SIG-M5 (cell line): ENCODE data around the gene ABCC5.
"Not testable (repeated sequence)": the region's sequence is repeated elsewhere in the genome, so short reads cannot be mapped to it uniquely, and the experiment has no call there.

Experiments used
- DNase-seq: peaks from one replicate; lab custom pipeline; 2025; lab: John Stamatoyannopoulos, UW

Gene ABCC5

GRCh38 chr3:184016169-184016570 is 1.5 kb downstream of the ABCC5 start:
- no peak for DNase-seq

GRCh38 chr3:184015381-184016019 is 2.2 kb downstream of the ABCC5 start:
- DNase-seq, result no peak

DNA sequence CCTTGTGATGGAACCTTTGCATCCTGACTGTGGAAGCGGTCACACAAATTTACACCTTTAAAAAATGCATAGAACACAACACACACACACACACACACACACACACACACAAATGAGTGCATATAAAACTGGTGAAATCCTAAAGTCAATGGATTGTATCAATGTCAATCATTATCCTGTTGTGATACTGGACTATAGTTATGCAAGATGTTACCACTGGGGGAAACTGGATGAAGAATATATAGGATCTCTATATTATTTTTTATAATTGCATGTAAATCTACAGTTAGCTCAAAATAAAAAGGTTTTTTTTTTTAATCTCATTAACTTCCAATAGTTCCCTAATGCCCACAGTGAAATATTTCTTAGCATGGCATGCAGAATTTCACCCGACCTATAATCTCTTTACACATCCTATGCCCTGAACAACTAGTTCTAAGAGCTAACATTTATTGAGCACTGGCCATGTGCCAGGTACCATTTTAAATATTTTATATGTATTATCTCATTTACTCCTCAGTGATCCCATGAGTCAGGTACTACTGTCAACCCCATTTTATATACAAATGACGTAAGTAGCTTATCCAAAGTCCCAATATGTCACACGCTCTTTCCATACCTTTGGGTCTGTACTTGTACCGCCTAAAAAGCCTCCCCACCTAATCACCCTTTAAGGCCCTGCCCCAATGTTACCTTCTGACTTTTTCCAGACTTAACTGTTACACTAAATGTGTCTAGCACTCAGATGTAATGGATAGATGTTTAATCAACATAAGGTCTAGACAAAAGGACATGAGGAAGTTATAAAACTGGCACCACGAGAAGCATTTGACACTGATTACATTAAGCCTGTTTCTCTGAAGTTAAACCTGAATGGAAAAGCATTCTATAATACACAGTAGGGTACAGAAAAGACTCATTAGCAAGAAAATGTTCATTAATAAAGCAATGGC is 5.5 kb downstream of the ABCC5 start:
- no peak for DNase-seq

- DNase-seq, result no peak
Observed at GRCh38 chr3:184011230-184011876, 6.3 kb downstream of the ABCC5 start.

DNA sequence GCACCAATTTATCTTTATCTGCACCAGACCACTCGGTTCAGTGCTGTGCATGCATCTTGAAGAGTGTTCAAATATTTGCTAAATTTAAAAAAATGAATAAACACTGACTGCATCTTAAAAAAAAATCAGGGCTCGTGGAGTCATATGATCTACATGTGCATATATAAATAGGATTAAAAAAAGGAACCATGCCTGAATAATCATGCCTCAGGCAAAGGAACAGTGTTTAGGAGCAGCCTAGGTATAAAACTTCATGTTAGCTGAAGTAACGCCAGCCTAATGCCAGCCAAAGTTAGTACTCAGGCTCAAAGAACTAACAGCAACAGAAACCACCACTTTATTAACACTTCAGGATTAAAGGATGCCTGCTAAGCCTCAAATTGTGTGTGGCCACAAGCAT is 9.5 kb downstream of the ABCC5 start:
- DNase-seq, result no peak

DNA sequence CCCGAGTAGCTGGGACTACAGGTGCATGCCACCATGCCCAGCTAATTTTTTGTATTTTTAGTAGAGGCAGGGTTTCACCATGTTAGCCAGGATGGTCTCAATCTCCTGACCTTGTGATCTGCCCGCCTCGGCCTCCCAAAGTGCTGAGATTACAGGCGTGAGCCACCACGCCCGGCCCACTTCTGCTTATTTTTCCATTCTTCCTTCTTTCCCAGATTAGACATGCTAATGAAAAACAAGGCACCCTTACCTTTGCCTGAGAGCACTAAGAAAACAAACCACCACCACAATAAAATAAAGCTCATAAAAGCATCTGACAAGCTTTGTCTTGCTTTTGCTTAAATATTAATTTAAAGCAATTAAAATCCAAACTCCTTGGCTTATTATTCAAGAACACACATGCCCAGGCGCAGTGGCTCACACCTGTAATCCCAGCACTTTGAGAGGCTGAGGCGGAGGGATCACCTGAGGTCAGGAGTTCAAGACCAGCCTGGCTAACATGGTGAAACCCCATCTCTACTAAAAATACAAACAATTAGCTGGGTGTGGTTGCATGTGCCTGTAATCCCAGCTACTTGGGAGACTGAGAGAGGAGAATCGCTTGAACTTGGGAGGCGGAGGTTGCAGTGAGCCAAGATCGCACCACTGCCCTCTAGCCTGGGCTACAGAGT is 10.4 kb downstream of the ABCC5 start:
- not testable (repeated sequence) for DNase-seq

GRCh38 chr3:184005941-184006507 is 11.7 kb downstream of the ABCC5 start:
- DNase-seq, result no peak

- DNase-seq, result no peak
Observed at GRCh38 chr3:184004476-184004875, 13.2 kb downstream of the ABCC5 start.

- no peak for DNase-seq
Observed at GRCh38 chr3:184003187-184003967, 14.3 kb downstream of the ABCC5 start.

GRCh38 chr3:184002469-184002868 is 15.2 kb downstream of the ABCC5 start:
- no peak for DNase-seq

DNA sequence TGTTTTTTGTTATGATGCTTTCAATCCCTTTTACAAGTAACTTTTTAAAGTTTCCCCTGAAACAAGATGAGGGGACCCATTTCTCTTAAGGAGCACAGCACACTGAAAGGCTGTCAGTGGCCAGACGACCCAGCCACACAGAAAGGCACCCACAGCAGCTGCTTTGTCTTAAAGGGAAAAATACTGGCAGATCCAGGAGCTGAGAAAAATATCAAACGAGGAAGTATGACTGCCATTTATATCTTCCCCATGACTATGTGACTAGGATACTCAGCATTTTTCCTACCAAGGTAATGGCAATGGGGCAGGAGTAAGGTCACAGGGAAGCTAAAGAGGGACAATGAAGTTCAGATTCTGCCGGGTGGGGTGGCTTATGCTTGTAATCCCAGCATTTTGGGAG is 15.9 kb downstream of the ABCC5 start:
- no peak for DNase-seq

DNA sequence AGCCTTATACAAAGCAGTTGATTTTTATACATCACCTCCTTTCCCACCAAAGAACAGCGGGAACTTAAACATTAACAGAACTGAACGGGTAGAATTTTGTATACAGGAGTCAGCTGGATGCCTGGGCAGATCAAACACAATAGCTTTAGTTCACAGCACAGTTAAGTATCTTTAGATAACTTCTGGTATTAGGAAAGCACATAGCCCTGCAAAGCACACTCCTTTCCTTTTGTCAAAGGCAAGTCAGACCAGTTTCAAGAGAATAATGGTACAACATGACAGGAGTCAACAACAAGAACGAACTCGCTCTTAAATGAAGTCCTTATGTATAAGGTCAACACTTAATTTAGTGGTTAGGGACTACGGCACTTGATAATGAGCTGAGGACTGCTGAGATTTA is 26.3 kb downstream of the ABCC5 start:
- no peak for DNase-seq

GRCh38 chr3:183988216-183988790 is 29.4 kb downstream of the ABCC5 start:
- DNase-seq, result no peak

GRCh38 chr3:183987000-183987600 is 30.6 kb downstream of the ABCC5 start:
- DNase-seq, result no peak

GRCh38 chr3:183984749-183985729 is 32.6 kb downstream of the ABCC5 start:
- no peak for DNase-seq

- DNase-seq, result no peak
Observed at GRCh38 chr3:183984127-183984740, 33.5 kb downstream of the ABCC5 start.

DNA sequence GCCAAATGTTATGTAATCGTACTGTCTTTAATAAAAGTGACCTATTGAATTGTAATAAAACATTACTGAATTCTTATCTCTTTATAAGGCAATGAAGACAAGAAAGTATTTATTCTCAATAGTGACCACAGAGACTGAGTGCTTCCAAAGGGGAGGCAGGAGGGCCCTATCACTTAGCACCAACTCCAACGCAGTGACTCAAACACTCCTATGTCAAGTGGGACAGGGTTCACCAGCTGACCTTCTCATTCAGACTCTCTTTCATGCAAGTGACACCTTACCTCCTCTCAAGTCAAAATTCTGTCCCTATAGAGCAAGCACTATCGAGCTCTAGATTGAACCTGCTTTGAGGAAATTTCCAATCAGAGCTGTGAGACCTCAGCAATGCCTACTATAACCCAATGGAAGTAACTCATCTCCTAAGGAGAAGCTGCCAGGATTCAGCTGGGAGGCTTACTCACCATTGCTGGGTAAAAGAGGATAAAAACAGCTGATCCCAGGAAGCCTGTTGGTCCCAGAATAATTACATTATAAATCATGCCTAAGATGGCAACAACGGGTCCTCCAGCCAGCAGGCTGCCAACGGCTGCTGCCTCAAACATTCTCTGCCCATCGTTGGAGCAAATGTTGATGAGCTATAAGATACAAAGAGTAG is 35.6 kb downstream of the ABCC5 start:
- no peak for DNase-seq

DNA sequence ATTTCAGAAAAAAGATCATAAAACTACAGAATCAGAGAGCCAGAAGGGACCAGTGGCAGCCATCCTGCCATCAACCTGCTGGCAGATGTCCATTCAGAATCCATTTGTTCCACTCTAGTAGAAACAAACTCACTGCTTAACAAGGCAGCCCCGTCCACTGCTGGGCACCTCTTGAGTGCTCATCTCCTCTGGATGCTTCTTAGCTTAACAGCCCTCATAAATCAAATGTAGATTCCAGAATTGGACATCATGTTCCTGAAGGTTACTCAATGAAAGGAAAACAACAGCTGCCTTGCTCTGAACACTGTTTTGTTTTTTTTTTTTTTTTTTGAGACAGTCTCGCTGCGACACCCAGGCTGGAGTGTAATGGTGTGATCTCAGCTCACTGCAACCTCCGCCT is 37.3 kb downstream of the ABCC5 start:
- no peak for DNase-seq
